HG02970 (cell line): ENCODE results near the gene NOX4.

Experiments used
- ATAC-seq: cut with Tn5 transposase; IDR thresholded peaks from one replicate; pipeline ENCODE4 v1.9.1; 2021; ENCODE audit warnings: mild to moderate bottlenecking, moderate library complexity, moderate number of reproducible peaks; ENCODE audit not compliant: unreplicated experiment, low FRiP score

NOX4 gene

GRCh38 chr11:89490981-89491690, at the start of gene NOX4:
Gene NOX4 (minus strand): TSS chr11:89491375. CDS start chr11:89491246, 129 bp downstream.
- ATAC-seq = no peak

- no peak for ATAC-seq
Measured at GRCh38 chr11:89540826-89541225, 49.7 kb upstream of the NOX4 start.

GRCh38 chr11:89537936-89538335, 46.8 kb upstream of the NOX4 start:
- ATAC-seq = no peak

- no peak for ATAC-seq
Measured at GRCh38 chr11:89536926-89537325, 45.8 kb upstream of the NOX4 start.

GRCh38 chr11:89535221-89535620, 44.0 kb upstream of the NOX4 start:
- ATAC-seq = no peak

- no peak for ATAC-seq
Measured at GRCh38 chr11:89529626-89530380, 38.6 kb upstream of the NOX4 start.

GRCh38 chr11:89521792-89522191, 30.6 kb upstream of the NOX4 start:
- no peak for ATAC-seq

GRCh38 chr11:89521294-89521693, 30.1 kb upstream of the NOX4 start:
- no peak for ATAC-seq

GRCh38 chr11:89516496-89516895, 25.3 kb upstream of the NOX4 start:
- ATAC-seq = no peak

- no peak for ATAC-seq
Measured at GRCh38 chr11:89508544-89508943, 17.4 kb upstream of the NOX4 start.

- no peak for ATAC-seq
Measured at GRCh38 chr11:89504270-89504669, 13.1 kb upstream of the NOX4 start.

- ATAC-seq = no peak
Measured at GRCh38 chr11:89503422-89503821, 12.2 kb upstream of the NOX4 start.

- no peak for ATAC-seq
Measured at GRCh38 chr11:89502301-89502700, 11.1 kb upstream of the NOX4 start.

GRCh38 chr11:89500336-89500735, 9.2 kb upstream of the NOX4 start:
- no peak for ATAC-seq

GRCh38 chr11:89498845-89499448, 7.8 kb upstream of the NOX4 start:
- no peak for ATAC-seq

GRCh38 chr11:89495951-89496350, 4.8 kb upstream of the NOX4 start:
- no peak for ATAC-seq

- ATAC-seq = no peak
Measured at GRCh38 chr11:89493431-89493830, 2.3 kb upstream of the NOX4 start.

- ATAC-seq = no peak
Measured at GRCh38 chr11:89490602-89490980, 584 bp downstream of the NOX4 start.

GRCh38 chr11:89489930-89490329, 1.2 kb downstream of the NOX4 start:
- no peak for ATAC-seq

- ATAC-seq = no peak
Measured at GRCh38 chr11:89487016-89487415, 4.2 kb downstream of the NOX4 start.

- no peak for ATAC-seq
Measured at GRCh38 chr11:89484896-89485295, 6.3 kb downstream of the NOX4 start.

GRCh38 chr11:89477175-89477574, 14.0 kb downstream of the NOX4 start:
- no peak for ATAC-seq
